Measurements from ENCODE around the gene ZNF772.
"Not testable (repeated sequence)": the region's sequence is repeated elsewhere in the genome, so short reads cannot be mapped to it uniquely, and the experiment has no call there.

- not testable (repeated sequence) for TF ChIP-seq ESRRG (CRISPR knock-in tag; IDR thresholded peaks at IDR 0.05); CREB5 (CRISPR knock-in tag; IDR thresholded peaks at IDR 0.05; ENCODE audit: low read depth); PATZ1 (CRISPR knock-in tag; IDR thresholded peaks at IDR 0.05; ENCODE audit: borderline replicate concordance); ZC3H10 (CRISPR knock-in tag; IDR thresholded peaks at IDR 0.05); ZFP30 (CRISPR knock-in tag; IDR thresholded peaks at IDR 0.05); ISL1 (CRISPR knock-in tag; IDR thresholded peaks at IDR 0.05); CSRNP3 (CRISPR knock-in tag; IDR thresholded peaks at IDR 0.05); TSHZ2 (CRISPR knock-in tag; IDR thresholded peaks at IDR 0.05); GLIS3 (CRISPR knock-in tag; IDR thresholded peaks at IDR 0.05); PPARA (CRISPR knock-in tag; IDR thresholded peaks at IDR 0.05; ENCODE audit: borderline replicate concordance); ARNTL (CRISPR knock-in tag; IDR thresholded peaks at IDR 0.05; ENCODE audit: borderline replicate concordance, low read depth)
These were observed 22.5 kb upstream of the ZNF772 start, which contains the start of gene ZNF773 for GRCh38 chr19:57499680-57500395.
